GM12801 (cell line): ENCODE measurements around the gene COL12A1.

Experiments
- TF ChIP-seq, protein P1 (sequence below): IDR thresholded peaks from one replicate; pipeline ENCODE4 v1.5.1; 2011; ENCODE audit warnings: control low read depth; ENCODE audit not compliant: insufficient read length; ENCODE audit errors: extremely low read depth

Gene COL12A1

DNA sequence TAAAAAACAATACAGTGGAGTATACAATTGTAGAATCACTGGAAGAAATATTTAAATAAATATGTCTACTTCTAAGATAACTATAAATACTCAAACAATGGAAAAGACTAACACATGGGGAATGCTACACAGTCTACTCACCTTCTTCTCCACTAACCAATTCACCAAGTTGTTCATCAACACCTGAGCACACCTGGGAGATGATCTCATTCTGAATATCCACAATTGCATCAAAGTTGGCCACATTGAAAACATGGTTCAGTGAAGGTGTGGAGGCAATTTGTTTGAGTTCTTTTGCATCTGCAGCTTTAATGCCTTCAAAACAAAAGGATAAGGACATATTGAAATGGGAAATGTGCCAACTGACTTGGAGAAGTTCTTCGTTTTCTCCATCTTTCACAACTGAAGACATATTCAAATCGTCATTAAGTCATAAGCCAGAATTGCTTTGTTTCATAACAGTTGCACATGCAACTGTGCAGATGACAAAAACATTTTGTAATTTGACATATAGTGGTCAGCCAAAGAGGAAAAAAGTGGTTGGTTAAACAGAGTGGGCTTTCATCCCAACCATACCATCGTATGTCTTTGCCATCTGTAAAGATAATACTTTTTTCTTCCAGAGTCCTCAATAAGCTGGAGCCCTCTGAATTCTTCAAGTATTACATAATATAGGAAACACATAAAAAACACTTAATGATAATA, 17.5 kb downstream of the COL12A1 start:
- TF ChIP-seq, protein P1, sequence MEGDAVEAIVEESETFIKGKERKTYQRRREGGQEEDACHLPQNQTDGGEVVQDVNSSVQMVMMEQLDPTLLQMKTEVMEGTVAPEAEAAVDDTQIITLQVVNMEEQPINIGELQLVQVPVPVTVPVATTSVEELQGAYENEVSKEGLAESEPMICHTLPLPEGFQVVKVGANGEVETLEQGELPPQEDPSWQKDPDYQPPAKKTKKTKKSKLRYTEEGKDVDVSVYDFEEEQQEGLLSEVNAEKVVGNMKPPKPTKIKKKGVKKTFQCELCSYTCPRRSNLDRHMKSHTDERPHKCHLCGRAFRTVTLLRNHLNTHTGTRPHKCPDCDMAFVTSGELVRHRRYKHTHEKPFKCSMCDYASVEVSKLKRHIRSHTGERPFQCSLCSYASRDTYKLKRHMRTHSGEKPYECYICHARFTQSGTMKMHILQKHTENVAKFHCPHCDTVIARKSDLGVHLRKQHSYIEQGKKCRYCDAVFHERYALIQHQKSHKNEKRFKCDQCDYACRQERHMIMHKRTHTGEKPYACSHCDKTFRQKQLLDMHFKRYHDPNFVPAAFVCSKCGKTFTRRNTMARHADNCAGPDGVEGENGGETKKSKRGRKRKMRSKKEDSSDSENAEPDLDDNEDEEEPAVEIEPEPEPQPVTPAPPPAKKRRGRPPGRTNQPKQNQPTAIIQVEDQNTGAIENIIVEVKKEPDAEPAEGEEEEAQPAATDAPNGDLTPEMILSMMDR: no peak

DNA sequence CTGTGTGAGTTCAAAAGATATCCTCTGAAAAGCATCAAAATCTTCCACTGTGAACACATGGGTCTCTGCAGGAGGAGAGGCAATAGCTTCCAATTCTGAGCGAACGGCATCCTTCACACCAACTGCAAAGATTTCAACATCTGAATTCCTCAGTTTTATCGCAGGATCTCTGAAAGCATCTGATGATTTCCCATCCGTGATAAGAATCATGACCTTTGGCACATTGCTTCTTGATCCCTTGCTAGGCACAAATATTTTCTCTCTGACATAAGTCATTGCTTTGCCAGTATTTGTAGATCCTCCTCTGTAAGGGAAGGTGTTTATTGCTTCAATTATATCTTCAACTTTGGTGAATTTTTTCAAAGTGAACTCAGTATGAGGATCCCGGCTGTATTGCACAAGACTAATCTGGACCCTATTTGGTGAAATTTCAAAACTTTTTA, 22.7 kb downstream of the COL12A1 start:
- TF ChIP-seq, protein P1: no peak

DNA sequence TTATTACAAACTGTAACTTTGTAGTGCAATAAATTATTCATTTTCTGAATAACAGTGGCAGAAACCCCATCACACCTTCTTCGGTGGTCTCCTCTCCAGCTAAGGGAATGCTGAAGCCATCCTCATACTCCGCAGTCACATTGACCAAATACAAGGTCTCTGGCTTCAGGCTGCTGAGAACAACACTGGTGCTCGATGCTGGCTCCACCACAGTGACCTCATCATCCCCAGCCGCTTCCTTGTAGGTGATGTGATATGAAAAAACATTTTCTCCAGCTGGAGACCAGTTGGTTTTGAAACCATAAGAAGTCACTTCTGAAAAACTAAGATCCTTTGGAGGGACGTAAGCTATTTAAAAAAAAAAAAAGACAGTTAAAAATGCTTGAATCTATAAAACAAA, 25.0 kb downstream of the COL12A1 start:
- TF ChIP-seq, protein P1: no peak

DNA sequence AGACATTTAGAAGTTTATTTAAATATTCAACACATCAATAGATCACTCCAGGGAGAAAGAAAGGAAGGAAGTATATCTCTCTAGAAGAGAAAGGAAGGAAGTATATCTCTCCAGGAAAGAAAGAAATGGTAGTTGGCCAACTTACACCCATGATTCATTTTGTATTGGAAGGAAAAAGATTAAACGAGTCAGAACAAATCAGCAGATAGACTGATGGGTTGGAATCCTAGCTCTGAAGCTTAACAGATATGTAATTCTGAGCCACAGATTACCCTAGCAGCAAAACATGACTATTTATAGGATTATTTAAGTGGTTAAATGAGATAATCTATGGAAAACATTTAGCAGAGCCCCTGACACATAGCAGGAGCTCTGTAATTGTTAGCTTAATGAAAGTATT, 27.1 kb downstream of the COL12A1 start:
- TF ChIP-seq, protein P1: no peak

DNA sequence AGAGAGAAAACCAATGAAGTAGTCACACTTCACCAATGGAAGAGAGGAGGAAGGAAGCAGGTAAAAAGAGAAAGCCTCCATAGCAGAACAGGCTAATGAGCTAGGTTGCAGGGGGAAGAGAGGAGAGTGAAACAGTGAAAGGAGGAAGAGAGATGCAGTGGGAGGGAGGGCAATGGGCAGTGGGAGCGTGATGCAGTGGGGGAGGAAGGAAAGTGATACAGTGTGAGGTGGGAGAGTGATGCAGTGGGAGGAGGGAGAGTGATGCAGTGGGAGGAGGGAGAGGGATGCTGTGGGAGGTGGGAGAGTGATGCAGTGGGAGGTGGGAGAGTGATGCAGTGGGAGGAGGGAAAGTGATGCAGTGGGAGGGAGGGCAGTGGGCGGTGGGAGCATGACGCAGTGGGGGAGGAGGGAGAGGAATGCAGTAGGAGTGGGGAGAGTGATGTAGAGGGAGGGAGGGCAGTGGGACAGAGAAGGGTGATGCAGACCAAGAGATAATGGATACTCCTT, 29.7 kb downstream of the COL12A1 start:
- TF ChIP-seq, protein P1: no peak

DNA sequence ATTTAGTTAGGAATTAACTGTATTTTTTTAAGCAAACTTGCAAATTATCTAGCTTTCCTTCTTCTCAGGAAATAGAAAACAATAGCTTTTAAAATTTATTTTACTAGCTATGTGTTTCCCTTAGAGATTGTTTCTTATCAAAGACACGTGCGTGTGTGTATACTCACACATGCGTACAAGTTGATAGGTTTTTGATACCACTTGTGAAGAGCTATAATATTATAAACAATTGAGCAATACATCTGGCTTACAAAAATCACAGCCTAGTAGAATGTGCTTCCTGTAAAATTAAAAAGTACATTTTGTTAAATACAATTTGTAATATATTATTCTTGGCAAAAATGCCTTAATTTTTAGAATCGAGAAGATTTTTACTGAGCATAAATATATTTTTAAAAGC, 33.9 kb downstream of the COL12A1 start:
- TF ChIP-seq, protein P1: no peak

DNA sequence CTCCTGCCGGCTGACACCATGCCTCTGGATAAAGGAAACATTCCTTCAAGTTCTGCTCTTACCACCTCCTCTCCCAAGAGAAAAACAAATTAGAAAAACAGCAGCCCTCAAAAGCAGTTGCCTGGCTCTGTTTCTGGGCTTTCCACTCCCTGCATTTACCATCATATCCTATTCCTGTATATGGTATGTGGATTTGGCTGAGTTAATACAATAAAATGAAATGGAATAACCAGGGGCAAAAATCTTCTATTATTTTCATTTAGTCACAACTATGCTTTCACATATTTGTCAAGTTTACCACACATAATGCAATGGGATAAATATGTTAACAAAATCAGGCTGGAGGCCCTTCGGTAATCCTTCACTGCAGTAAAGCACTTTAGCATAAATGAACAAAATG, 34.3 kb downstream of the COL12A1 start:
- TF ChIP-seq, protein P1: no peak
